Right atrium auricular region (tissue), 2 donors: Measurements from ENCODE around the gene SNX27. TPM values are rescaled to one million over a fixed set of nuclear protein-coding genes. Genes with fewer than 3 reads are reported as not detected.

Experiments
- DNase-seq: peaks from one replicate; pipeline ENCODE4 v3.0.0-alpha.2; 2019; ENCODE audit warnings: low spot score
- H3K27ac ChIP-seq, 2 donors: fragments of 200-600 bp; sonication (generic); 1 replicate in 1 of 2; 2 replicates in 1 of 2; pipeline ENCODE4 v1.5.1; 2016 to 2019
- H3K27me3 ChIP-seq, 2 donors: fragments of 200-600 bp; sonication (generic); one replicate each; pipeline versions ENCODE4 v1.5.1 to v1.6.0; 2017 to 2019
- H3K36me3 ChIP-seq: fragments of 200-600 bp; sonication (generic); one replicate; pipeline ENCODE4 v1.5.1; 2016
- H3K4me1 ChIP-seq, 2 donors: fragments of 200-600 bp; sonication (generic); one replicate each; pipeline versions ENCODE4 v1.5.1 to v1.6.0; 2017 to 2019
- H3K4me3 ChIP-seq, 2 donors: fragments of 200-600 bp; sonication (generic); 1 replicate in 1 of 2; 2 replicates in 1 of 2; pipeline ENCODE4 v1.5.1; 2017 to 2019; ENCODE audit warnings: mild to moderate bottlenecking in 1 of 2, moderate library complexity in 1 of 2
- H3K9me3 ChIP-seq, 2 donors: fragments of 200-600 bp; sonication (generic); one replicate each; pipeline ENCODE4 v1.5.1; 2019
- total RNA-seq, 2 donors: library from RNA; depleted of rRNA; stranded (reverse); fragments of >200 nt; gene quantifications; one replicate each; pipeline ENCODE4 v1.1.0, GENCODE V29; 2016
- TF ChIP-seq, protein P1 (sequence below), 2 donors: fragments of 200-600 bp; sonication (generic); IDR thresholded peaks; one replicate each; pipeline ENCODE4 v1.5.1; 2019; ENCODE audit warnings: antibody characterized with exemption in 2 of 2

SNX27 gene
- total RNA-seq, 2 donors from 2014 or later: 25.2 to 25.8 TPM

DNA sequence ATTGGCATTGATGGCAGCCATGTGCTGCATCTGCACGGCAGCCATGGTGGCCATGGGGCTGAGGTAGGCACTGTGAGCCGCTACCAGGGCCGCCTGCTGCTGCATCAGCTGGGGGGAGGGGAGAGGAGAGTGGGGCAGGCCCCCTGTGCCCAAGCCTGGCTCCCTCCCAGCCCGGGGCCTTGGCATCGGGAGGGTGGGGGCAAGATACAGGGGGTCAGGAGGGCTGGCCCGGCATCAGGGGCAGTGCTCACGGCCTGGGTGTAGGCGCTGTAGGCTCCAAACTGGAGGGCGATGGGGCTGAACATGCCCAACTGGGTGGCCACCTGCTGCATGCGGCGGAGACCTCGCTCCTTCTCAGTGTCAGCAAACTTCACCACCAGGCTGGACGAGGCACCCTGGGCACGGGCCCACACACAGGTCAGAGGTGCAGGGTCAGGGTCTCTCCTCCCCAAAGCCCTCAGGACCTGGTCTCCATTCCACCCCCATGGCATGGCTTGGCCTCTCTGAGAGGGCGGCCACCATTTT, 95.8 kb downstream of the SNX27 start:
- DNase-seq: no peak
- Histone ChIP-seq H3K27ac (no peak overlapping the region), H3K4me3 (no peak overlapping the region), H3K9me3 (no peaks in the 10 kb centered on the region), H3K4me1 (no peaks in the 10 kb centered on the region), H3K36me3 (no peaks in the 10 kb centered on the region), H3K27me3 (no peaks in the 10 kb centered on the region)
- TF ChIP-seq, protein P1, sequence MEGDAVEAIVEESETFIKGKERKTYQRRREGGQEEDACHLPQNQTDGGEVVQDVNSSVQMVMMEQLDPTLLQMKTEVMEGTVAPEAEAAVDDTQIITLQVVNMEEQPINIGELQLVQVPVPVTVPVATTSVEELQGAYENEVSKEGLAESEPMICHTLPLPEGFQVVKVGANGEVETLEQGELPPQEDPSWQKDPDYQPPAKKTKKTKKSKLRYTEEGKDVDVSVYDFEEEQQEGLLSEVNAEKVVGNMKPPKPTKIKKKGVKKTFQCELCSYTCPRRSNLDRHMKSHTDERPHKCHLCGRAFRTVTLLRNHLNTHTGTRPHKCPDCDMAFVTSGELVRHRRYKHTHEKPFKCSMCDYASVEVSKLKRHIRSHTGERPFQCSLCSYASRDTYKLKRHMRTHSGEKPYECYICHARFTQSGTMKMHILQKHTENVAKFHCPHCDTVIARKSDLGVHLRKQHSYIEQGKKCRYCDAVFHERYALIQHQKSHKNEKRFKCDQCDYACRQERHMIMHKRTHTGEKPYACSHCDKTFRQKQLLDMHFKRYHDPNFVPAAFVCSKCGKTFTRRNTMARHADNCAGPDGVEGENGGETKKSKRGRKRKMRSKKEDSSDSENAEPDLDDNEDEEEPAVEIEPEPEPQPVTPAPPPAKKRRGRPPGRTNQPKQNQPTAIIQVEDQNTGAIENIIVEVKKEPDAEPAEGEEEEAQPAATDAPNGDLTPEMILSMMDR (IDR thresholded peaks at IDR 0.05): no peak

DNA sequence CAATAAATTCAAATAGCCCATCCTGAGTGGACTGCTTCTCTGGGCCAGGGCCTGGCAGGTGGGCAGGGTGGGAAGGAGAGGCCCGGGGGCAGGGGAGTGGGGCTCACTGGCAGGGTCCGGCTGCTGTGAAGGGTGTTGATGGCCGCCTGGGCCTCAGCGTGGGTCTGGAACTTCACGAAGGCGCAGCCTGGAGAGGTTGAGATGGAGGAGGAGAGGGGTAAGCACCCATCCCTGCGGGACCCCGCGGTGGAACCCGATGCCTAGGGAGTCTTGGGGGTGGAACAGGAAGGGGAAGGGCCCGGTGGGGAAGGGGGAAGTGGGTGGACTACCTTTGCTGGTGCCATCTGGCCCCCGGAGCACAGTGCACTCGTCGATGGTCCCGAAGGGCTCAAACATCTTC, 97.0 kb downstream of the SNX27 start:
- no peaks in the 10 kb centered on the region for H3K27me3 ChIP-seq
- H3K4me3 ChIP-seq: no peak overlapping the region
- TF ChIP-seq, protein P1 (IDR thresholded peaks at IDR 0.05): no peak
- H3K9me3 ChIP-seq: no peaks in the 10 kb centered on the region
- no peaks in the 10 kb centered on the region for H3K36me3 ChIP-seq
- no peak overlapping the region for H3K27ac ChIP-seq
- no peak for DNase-seq
- H3K4me1 ChIP-seq: no peaks in the 10 kb centered on the region

DNA sequence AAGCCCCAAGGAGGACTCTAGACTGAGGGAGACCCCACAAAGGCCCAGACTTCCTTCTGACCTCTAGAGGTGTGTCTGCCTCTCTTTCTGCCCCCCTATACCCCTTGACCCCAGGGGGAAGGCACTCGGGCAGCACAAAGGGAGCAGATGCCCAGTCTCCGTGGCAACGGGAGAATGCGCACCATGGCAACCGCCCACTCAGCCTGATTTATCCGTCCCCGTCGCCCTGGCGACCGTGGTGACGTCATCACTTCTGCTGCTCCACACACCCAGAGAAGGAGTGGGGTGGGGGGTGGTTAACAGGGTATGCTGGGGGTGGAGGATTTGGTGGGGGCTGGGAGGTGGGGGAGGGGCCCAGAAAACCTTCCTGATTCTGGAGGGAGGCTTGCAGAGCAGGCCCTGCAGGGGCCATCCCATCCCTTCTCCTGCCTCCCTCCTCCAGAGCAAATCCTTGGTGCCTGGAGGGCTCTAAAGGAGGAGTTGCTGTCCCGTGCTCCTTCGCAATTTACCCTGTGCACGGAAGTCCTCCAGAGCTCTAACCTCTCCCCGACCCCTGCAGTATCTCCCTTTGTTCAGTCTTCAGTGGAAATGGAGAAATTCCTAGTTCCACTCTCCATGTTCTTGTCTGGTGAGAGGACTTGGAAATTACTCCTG, 98.5 kb downstream of the SNX27 start:
- TF ChIP-seq, protein P1 (IDR thresholded peaks at IDR 0.05): no peak
- no peaks in the 10 kb centered on the region for H3K36me3 ChIP-seq

DNA sequence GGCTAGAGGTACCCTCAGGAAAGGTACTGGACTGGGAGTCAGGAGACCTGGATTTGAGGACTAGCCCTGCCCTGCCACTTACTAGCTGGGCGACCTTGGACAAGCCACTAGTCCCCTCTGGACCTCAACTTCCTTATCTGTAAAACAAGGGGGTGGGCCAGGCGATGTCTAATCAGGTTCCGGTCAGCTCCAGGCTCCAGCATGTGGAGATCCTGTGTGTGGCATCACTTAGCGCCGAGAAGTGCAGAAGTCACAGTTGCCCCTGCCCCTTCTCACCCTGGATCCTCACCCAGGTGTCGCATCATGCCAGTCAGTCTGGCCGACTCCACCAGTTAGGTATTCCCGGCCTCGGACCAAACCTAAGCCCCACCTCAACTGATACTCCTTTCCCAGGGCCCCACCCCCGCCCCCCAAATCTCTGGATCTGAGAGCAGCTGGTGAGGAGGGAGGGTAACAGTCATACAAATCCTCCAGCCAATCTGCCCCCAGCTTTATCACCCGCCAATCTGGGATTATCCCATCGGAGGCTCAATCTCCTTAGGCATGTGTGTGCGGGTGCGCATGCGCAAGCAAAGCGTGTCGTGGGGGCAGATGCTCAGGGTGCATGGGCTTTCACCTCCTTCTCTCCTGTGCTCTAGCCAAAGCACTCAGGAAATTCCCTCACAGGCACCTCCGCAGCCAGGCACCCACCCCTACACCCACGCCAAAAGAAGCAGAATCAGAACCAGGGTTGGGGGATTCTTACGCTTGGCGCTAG, 99.4 kb downstream of the SNX27 start:
- TF ChIP-seq, protein P1 (IDR thresholded peaks at IDR 0.05): no peak
- no peak overlapping the region for H3K4me3 ChIP-seq
- DNase-seq: no peak
- H3K27ac ChIP-seq: no peak overlapping the region
- peaks cover 0 to under 1% of the 10 kb centered on the region in 2 donors for H3K4me1 ChIP-seq
- no peaks in the 10 kb centered on the region for H3K9me3 ChIP-seq
- H3K27me3 ChIP-seq: no peaks in the 10 kb centered on the region
- H3K36me3 ChIP-seq: no peaks in the 10 kb centered on the region

More for the DNA sequence above, 98.5 kb downstream of the SNX27 start:
- Histone ChIP-seq H3K9me3 (no peaks in the 10 kb centered on the region), H3K27me3 (no peaks in the 10 kb centered on the region), H3K4me3 (no peak overlapping the region), H3K4me1 (no peaks in the 10 kb centered on the region), H3K27ac (no peak overlapping the region)
- DNase-seq: no peak

DNA sequence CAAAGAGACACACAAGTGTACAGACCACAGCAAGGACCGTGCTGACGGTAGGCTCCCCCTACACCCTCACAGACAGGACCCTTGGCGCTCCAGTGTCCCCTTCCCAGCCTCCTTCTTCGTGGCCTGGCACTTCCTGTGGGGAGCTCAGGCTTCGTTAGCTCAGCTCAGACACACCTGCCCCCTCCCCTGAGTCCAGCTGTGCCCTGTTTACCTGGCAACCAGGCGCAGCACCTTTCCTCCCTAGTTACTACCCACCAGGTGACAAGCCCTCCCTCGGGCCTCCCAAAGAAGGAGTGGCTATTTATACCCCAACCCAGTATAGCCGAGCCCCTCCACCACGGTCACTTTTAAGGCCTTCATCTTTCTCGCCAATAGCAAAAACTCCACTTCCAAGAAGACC, 100.1 kb downstream of the SNX27 start:
- H3K9me3 ChIP-seq: no peaks in the 10 kb centered on the region
- no peak for DNase-seq
- no peak overlapping the region for H3K27ac ChIP-seq
- H3K4me3 ChIP-seq: no peak overlapping the region
- no peaks in the 10 kb centered on the region for H3K27me3 ChIP-seq
- no peaks in the 10 kb centered on the region for H3K36me3 ChIP-seq
- TF ChIP-seq, protein P1 (IDR thresholded peaks at IDR 0.05): no peak
- peaks cover 0 to 8% of the 10 kb centered on the region in 2 donors for H3K4me1 ChIP-seq
